Prostate gland (tissue), 2 donors: ENCODE data around the gene TLE1. TPM values are rescaled to one million over a fixed set of nuclear protein-coding genes. Genes with fewer than 3 reads are reported as not detected.

Experiments
- DNase-seq: peaks from one replicate; pipeline ENCODE4 v3.0.0-alpha.2; 2019; ENCODE audit warnings: low spot score
- H3K27ac ChIP-seq, 2 donors: fragments of 200-600 bp; sonication (generic); 2 replicates each; pipeline ENCODE4 v1.5.1; 2017 to 2019
- H3K27me3 ChIP-seq: fragments of 200-600 bp; sonication (generic); replicated peaks from 2 replicates; pipeline ENCODE4 v1.5.1; 2019; ENCODE audit not compliant: insufficient read depth
- H3K36me3 ChIP-seq, 2 donors: fragments of 200-600 bp; sonication (generic); 1 replicate in 1 of 2; 2 replicates in 1 of 2; pipeline versions ENCODE4 v1.5.1 to v1.8.1; 2017 to 2019
- H3K4me1 ChIP-seq: fragments of 200-600 bp; sonication (generic); replicated peaks from 2 replicates; pipeline ENCODE4 v1.5.1; 2019
- H3K4me3 ChIP-seq, 2 donors: fragments of 200-600 bp; sonication (generic); 2 replicates each; pipeline ENCODE4 v1.5.1; 2017 to 2019
- H3K9me3 ChIP-seq: fragments of 200-600 bp; sonication (generic); 2 replicates; pipeline ENCODE4 v1.5.1; 2017
- POLR2A ChIP-seq: fragments of 450-650 bp; IDR thresholded peaks from one replicate; pipeline ENCODE4 v1.6.1; 2016; ENCODE audit warnings: antibody characterized with exemption, mild to moderate bottlenecking
- POLR2AphosphoS5 ChIP-seq: sonication (generic); formaldehyde crosslinking; IDR thresholded peaks from one replicate; pipeline ENCODE4 v1.6.1; 2017; ENCODE audit warnings: antibody characterized with exemption
- WGBS: methylation state at CpG from one replicate; pipeline ENCODE4 v1.1.5; 2018; 5-methylcytosine and 5-hydroxymethylcytosine counted together
- intact Hi-C: fragments of 100-400 bp; cut with DNase I; formaldehyde crosslinking; loops from one replicate; pipeline ENCODE4 v1.14.2; 2022
- total RNA-seq, 2 donors: library from RNA; depleted of rRNA; stranded (reverse); fragments of >200 nt; gene quantifications; one replicate each; pipeline ENCODE4 v1.1.0, GENCODE V29; 2016
- TF ChIP-seq, protein P1 (sequence below), 4 experiments: fragments of 200-600 bp in 2 of 4; fragments of 450-650 bp in 2 of 4; sonication (generic) in 2 of 4; IDR thresholded peaks; 1 replicate in 3 of 4; 2 replicates in 1 of 4; pipeline ENCODE4 v1.5.1; 2016 to 2019; ENCODE audit warnings: antibody characterized with exemption in 4 of 4, mild to moderate bottlenecking in 2 of 4, moderate library complexity in 2 of 4

TLE1 gene
- total RNA-seq, 2 donors from 2014 or later = 61.0 to 89.5 TPM

DNA sequence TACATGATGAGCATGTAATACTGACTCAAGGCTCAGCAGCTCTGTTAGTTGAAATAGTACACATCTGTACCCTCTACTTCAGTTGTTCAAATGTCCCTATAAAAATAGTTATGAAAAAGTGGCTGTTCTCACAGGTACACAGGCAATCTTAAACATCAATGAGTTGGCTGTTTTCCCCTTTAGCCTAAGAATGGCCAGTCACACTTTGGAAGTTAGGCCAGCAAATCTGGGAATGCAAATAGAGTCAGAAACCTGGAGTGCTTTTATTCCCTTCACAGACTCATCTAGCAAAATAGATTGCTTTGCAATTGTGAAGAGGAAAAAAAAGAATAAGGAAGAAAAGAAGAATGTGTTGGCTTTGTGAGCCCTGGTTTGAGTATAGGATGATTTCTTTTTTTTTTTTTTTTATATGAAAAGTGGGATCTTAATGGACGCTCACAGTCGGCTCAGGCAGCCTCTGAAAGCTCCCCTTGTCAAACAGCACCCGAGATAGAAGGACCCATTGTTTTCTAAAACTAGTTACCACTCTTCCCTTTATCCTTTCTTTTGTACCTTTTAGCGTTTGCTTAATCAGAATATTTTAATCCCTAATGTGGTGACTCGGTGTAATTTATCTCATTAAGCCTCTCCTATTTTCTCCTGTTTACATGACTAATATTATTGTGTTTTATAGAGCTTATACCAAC, 27.9 kb upstream of the TLE1 start:
- Histone ChIP-seq H3K9me3 (no peaks in the 10 kb centered on the region), H3K4me1 (no peaks in the 10 kb centered on the region), H3K27ac (no peak overlapping the region), H3K4me3 (no peak overlapping the region), H3K27me3 (no peaks in the 10 kb centered on the region), H3K36me3 (no peaks in the 10 kb centered on the region)
- intact Hi-C loops = no loop called here
- no peak for DNase-seq
- WGBS = 47% methylated on average over 5 of the region's 5 CpGs
- TF ChIP-seq, protein P1, sequence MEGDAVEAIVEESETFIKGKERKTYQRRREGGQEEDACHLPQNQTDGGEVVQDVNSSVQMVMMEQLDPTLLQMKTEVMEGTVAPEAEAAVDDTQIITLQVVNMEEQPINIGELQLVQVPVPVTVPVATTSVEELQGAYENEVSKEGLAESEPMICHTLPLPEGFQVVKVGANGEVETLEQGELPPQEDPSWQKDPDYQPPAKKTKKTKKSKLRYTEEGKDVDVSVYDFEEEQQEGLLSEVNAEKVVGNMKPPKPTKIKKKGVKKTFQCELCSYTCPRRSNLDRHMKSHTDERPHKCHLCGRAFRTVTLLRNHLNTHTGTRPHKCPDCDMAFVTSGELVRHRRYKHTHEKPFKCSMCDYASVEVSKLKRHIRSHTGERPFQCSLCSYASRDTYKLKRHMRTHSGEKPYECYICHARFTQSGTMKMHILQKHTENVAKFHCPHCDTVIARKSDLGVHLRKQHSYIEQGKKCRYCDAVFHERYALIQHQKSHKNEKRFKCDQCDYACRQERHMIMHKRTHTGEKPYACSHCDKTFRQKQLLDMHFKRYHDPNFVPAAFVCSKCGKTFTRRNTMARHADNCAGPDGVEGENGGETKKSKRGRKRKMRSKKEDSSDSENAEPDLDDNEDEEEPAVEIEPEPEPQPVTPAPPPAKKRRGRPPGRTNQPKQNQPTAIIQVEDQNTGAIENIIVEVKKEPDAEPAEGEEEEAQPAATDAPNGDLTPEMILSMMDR (IDR thresholded peaks at IDR 0.05) = no peak
- TF ChIP-seq POLR2A (no peak), POLR2AphosphoS5 (no peak)

DNA sequence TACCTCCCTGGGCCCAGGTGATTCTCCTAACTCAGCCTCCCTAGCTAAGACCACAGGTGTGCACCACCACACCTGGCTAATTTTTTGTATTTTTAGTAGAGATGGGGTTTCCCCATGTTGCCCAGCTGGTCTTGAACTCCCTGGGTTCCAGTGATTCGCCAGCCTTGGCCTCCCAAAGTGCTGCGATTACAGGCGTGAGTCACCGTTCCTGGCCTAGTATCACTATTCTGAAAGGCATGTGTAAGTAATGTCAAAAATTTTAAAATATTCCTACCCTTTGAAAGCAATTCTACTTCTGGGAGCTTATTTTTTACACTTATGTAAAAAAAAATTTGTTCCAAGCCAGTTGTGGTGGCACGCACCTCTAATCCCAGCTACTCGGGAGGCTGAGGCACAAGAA, 27.1 kb upstream of the TLE1 start:
- Histone ChIP-seq H3K36me3 (no peaks in the 10 kb centered on the region), H3K27me3 (no peaks in the 10 kb centered on the region), H3K9me3 (no peaks in the 10 kb centered on the region), H3K4me1 (no peaks in the 10 kb centered on the region), H3K27ac (no peak overlapping the region), H3K4me3 (no peak overlapping the region)
- WGBS = 96% methylated on average over 6 of the region's 6 CpGs
- DNase-seq = no peak
- TF ChIP-seq POLR2AphosphoS5 = no peak
- TF ChIP-seq, protein P1 (IDR thresholded peaks at IDR 0.05) = no peak
- no peak for TF ChIP-seq POLR2A
- intact Hi-C loops = no loop called here

GRCh38 chr9:81705578-81705977, 16.2 kb upstream of the TLE1 start:
- Histone ChIP-seq H3K36me3 (no peaks in the 10 kb centered on the region), H3K27ac (no peak overlapping the region), H3K27me3 (no peaks in the 10 kb centered on the region), H3K4me3 (no peak overlapping the region), H3K9me3 (no peaks in the 10 kb centered on the region), H3K4me1 (no peaks in the 10 kb centered on the region)
- TF ChIP-seq, protein P1 (IDR thresholded peaks at IDR 0.05) = no peak
- no peak for TF ChIP-seq POLR2A
- TF ChIP-seq POLR2AphosphoS5 = no peak
- no peak for DNase-seq
- WGBS = 90% methylated on average over 2 of the region's 2 CpGs
- intact Hi-C loops = no loop called here

GRCh38 chr9:81694541-81694940, 5.2 kb upstream of the TLE1 start:
- H3K27me3 ChIP-seq = no peaks in the 10 kb centered on the region
- TF ChIP-seq POLR2A = no peak
- TF ChIP-seq POLR2AphosphoS5 = no peak
- TF ChIP-seq, protein P1 (IDR thresholded peaks at IDR 0.05) = no peak
- 50% methylated on average over 7 of the region's 7 CpGs for WGBS
- H3K27ac ChIP-seq = no peak overlapping the region
- intact Hi-C loops = no loop called here
- no peaks in the 10 kb centered on the region for H3K4me1 ChIP-seq
- no peak for DNase-seq
- no peaks in the 10 kb centered on the region for H3K36me3 ChIP-seq
- no peaks in the 10 kb centered on the region for H3K9me3 ChIP-seq
- H3K4me3 ChIP-seq = no peak overlapping the region

DNA sequence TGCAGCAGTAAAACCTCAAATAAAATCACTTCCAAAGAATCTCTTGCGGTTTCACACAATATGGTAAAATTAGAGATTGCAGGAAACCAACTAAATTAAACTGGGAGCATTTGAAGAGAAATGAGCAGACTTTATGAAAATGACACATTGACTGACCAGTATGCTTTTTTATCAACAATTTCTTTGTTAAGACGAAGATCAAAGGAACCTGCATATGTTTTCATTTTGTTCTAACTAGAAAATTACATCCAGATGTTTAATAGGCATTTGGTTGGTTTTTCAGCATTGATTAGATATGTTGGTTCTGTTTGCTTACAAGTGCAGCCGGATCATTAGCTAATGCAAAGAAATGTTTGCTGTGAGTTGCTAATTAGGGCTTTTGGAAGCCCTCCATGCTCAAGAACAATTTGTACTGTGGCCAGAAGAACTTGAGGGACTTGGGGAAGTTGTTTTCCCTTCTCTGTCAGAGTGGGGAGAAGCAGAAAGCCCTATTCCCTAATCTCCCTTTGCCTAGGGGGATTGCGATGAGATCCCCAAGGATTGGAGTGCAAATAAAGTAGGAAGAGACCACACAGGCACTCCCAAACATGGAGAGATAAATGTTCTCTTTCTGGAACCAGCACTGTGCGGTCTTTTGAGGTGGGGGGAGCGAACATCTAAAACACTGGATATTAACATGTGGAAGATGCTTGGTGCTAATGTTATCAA, 4.5 kb upstream of the TLE1 start:
- intact Hi-C loops = no loop called here
- H3K4me1 ChIP-seq = no peaks in the 10 kb centered on the region
- no peaks in the 10 kb centered on the region for H3K36me3 ChIP-seq
- no peak overlapping the region for H3K4me3 ChIP-seq
- TF ChIP-seq POLR2A (no peak), POLR2AphosphoS5 (no peak)
- TF ChIP-seq, protein P1 (IDR thresholded peaks at IDR 0.05) = no peak
- H3K9me3 ChIP-seq = no peaks in the 10 kb centered on the region
- 74% methylated on average over 6 of the region's 6 CpGs for WGBS
- H3K27ac ChIP-seq = no peak overlapping the region
- H3K27me3 ChIP-seq = no peaks in the 10 kb centered on the region
- no peak for DNase-seq
